ENCODE measurements around the gene DDX54. TPM values are rescaled to one million over a fixed set of nuclear protein-coding genes. Genes with fewer than 3 reads are reported as not detected.
"Not testable (repeated sequence)": the region's sequence is repeated elsewhere in the genome, so short reads cannot be mapped to it uniquely, and the experiment has no call there.

Gene DDX54
- polyA plus RNA-seq, 5 donors = 42.3 to 88.3 (median 54.9) TPM

GRCh38 chr12:113142886-113143332 lies 42.4 kb downstream of the DDX54 start:
- no peak for DNase-seq

DNA sequence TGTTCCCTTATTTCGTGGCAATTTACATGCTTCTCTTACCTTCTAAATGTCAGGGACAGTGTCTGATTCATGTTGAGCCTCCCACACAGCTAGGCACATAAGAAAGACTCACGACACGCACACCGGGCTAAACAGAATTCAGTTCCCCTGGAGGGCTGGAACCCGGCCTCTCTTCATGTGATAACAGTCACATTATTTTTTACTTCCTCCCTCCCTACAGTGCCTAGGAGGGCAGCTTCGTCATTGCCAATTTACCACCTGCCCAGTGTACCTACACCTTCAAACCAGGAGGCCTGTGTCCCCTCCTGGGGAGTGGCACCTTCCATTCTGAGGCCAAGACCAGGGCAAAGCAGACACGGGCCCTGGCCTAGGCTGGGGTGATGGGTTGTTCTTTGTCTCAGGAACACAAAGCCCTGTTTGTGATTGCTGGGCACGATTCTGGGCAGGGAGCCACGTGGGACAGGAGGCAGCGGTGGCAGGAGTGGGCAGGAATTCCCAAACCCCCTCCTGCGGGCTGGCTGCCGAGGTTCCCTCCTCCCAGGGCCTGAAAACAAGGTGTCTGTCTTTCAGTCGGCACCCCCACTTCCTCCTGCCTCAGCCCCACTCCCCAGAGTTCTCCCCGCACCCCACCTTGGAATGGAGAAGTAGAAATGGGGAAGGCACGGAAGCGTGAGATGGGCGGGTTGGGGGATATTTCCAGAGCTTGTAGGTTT lies 42.9 kb downstream of the DDX54 start:
- DNase-seq = no peak

GRCh38 chr12:113141716-113142115 lies 43.6 kb downstream of the DDX54 start:
- DNase-seq = not testable (repeated sequence)

GRCh38 chr12:113140706-113141105 lies 44.6 kb downstream of the DDX54 start:
- DNase-seq = no peak

- DNase-seq = no peak
Observed at GRCh38 chr12:113138826-113139225, 46.5 kb downstream of the DDX54 start.

GRCh38 chr12:113137861-113138783 lies 47.2 kb downstream of the DDX54 start:
- no peak for DNase-seq

DNA sequence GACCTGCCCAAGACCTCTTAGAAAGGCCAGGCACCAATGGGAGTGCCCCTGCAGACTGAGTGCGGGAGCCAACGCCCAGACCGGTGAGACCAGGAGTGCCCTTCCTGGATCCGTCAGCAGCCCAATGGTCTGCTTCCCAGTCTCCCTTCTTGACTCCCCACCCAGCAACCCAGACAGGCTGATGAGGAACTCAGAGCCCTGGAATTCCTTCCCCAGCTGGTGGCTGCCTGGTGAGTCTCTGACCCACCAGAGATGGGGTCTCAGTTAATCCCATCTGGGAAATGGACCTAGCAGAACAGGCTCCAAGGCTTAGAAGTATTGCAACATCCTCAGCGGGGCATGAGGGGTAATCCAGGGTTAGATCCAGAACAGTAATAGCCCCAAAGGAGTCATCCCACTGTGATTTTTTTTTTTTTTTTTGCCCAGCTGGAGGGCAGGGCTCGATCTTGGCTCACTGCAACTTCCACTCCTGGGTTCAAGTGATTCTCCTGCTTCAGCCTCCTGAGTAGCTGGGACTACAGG lies 48.2 kb downstream of the DDX54 start:
- no peak for DNase-seq

DNA sequence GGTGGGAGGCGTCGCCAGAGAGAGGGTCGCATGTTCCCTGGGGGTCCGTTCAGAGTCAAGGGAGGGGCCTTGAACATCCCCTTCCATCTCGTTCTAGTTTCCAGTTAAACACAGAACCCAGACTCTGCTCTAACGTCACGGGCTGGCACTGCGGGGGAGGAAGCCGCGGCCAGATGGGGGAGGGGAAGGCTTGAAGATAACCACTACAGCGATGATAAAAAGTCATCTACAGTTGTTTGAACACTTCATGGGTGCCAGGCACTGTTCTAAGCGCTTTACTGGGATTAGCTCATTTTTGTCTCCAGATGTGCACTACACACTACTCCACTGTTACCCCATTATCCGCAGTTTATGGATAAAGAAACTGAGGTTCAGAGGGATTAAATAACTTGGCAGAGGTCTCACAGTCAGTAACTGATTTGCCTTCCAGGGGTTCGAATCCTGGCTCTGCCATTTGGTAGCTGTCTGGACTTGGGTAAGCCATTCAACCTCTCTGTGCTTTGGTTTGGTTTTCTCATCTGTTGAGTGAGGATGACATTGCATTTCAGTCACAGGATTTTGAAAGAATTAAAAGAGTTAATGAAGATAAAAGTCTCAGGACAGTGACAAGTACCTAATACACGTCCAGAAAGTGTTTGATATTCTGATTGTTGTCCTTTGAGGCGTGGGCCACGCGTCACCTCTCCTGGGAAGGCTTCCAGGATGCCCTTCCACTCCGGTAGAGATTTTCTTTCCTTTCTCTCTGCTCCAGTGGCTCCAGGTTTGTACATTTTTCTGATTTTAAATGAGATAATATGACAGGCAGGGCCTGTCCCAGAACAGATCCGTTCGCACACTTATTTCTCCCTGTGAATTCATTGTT lies 48.9 kb downstream of the DDX54 start:
- DNase-seq = no peak

DNA sequence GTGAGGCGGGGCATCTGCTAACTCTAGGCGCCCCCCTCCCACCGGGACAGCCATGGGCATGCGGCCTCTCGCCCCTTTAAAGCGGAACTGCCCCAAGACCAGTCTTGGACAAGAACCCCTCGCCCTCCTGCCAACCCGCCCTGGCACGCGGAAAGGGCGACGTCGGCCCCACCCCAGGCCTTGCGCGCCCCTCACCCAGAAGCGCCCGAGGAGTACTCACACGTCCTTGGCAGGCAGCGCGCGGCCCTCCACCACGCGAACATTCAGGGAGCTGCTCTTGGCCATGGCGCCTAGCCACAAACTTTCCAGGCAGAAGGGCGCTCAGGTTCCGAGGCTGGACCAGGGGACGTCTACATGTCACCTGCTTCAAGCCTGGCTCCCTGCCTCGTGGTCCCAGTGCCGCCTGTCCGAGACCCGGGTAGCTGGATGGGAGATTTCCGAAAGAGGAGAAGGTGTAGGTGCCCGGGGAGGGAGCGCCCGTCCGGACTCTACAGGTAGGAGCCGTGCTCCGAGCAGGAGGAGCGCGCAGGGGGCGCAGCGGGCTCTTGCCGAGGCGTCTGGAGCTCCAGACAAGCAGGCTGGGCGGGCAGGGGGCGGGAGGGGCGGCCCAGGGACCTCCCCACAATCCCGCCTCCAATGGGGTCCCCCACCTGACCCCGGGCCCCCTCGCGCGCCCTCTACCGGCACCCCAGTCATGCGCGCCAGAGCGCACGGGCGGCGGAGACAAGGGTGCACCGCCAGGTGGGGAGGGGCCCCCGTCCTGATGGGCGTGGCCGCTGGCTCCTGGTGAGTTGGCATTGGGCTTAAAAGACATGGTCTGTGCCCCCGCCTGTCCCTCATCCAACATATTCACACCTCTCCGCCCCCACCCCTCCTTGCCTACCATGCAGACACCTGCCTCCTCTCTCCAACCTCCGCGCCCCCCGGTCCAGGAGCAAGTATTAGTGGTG lies 49.8 kb downstream of the DDX54 start, which contains the start of gene RASAL1:
Gene RASAL1 (minus strand): TSS at position 584 of the 950 bp plus-strand sequence. CDS start 299 bp downstream, at position 285.
- DNase-seq = no peak

- DNase-seq = no peak
Observed at GRCh38 chr12:113134521-113134951, 50.7 kb downstream of the DDX54 start.

DNA sequence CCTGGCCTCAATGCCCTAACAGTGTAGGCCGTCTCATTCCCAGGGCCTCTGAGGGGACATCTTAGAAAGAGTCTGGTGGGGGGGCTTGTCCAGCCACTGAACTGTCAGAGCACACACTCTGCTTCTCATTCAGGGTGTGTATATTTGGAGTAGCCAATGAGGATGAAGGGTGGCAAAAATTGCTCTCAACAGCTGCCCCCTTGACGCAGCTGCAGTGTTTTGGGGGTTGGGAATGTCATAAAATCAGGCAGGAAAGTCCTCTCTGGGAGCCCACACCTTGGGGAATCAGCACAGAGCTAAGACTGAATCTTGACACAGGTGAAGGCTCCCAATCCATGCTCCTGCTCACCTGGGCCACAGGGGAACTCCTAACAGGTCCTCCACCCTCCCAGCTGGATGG lies 51.2 kb downstream of the DDX54 start:
- no peak for DNase-seq

DNA sequence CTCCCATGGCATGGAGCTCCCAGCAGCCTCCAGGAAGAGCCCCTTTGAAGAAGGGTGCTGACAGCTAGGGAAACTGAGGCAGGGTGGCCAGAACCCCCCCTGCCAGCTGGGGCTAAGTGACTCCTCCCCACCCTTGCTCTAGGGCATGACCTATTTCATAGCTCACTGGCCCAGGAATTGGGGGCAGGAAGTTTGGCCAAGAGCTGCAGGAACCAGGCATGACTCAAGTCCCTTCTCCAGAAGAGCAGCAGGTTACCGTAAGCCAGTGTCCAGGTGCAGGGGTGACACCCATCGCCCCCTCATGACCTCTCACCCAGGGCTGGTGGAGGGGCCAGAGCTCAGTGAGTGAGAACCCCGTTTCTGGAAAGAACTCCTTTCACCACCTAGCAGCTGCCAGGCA lies 51.6 kb downstream of the DDX54 start:
- no peak for DNase-seq

DNA sequence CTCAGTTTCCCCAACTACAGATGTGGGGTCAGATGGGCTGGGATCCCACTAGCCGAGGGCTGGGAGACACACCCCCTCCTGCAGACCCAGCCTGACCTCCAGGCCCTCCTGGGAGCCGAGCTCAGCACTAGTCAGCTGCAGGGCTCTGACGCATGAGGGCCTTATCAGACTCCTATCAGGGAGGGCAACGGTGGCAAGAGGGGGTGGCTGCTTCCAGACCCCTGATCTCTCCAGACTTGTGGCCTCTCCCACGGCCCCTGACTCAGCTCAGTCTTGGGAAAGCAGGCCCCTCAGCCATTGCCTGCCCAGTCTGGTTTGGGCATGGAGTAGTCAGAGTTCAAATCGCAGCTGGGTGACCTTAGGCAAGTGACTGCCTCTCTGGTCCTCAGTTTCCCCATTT lies 52.2 kb downstream of the DDX54 start:
- DNase-seq = no peak

GRCh38 chr12:113131556-113131955 lies 53.7 kb downstream of the DDX54 start:
- DNase-seq = no peak

- DNase-seq = no peak
Observed at GRCh38 chr12:113130457-113131135, 54.7 kb downstream of the DDX54 start.

DNA sequence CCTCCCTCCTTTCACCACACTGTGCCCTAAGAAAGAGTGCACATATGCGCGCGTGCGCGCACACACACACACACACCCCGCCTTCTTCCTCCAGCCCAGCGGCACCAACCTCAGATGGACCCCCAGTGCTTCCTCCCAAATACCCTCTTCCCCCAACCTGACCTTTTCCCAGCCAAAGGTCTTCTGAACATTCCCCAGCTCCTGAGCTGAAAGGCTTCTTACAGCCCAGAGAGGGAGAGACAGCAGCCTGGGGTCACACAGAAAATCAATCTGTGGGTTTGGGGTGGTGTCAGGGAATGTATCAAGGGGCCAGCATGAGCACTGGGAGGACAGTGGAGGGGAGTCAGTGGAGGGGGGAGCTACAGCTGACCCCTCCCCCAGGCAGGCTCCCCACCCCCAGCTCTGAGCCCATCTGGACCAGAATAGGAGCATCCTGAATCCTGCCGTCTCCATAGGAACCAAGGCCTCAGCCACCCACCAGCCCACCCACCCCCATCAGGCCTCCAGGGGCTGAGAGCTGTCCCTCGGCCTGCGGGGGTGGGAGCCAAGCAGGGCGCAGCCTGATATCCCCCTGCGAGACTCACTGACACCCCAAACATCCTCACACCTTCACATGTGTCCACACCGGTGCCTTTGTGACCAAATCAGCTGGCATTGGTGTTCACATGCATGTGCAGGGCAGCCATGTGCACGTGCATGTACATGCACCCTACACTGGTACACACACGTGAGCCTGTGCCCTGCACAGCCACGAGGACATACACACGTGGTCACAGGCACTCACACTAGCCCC lies 55.4 kb downstream of the DDX54 start:
- no peak for DNase-seq

DNA sequence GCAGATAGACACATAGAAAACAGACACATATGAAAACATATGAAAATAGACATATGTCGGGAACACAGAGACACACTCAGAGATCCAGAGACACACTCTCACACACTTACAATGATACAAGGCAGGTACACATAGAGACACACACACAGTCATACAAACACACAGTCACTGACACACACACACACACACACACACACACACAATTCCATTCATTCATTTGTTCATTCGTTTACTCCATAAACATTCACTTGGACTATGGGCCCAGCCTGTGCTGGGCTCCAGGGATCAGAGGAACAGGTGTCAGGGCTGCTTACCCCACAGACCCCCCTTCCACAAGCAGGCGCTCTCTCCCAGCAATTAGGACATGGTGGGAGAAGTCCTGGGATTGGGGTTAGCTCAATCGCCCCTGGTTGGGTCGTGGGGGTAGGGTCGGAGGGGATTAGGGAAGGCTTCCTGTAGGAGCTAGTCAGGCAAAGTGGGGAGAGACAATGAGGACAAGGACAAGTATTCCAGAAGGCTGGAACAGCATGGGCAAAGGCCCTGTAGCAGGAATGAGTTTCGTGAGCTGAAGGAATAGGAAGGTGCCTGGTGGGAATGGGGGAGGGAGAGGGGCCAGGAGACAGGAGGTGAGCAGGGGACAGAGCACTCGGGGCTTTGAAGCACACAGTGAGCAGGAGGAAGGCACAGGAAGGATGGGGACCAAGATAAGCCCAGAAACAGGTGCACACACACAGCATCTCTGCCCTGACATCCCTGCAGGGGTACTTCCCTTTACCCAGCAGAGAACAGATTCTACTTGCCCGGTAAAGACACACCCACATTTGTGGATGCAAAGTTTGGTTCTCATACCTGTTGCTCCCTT lies 56.2 kb downstream of the DDX54 start:
- DNase-seq = no peak

GRCh38 chr12:113127791-113128199 lies 57.5 kb downstream of the DDX54 start:
- DNase-seq = no peak

Data from right lung (tissue), 5 donors.